ENCODE data around the gene MISP3. TPM values are rescaled to one million over a fixed set of nuclear protein-coding genes. Genes with fewer than 3 reads are reported as not detected.

MISP3 gene
- polyA plus RNA-seq, 3 donors: 2.3 to 13.2 (median 3.8) TPM

- no peak overlapping the region for H3K27ac ChIP-seq (ENCODE audit: low read depth, low read length)
- 79 to 86% (median 83%) methylated on average over 8 to 9 of the region's 9 CpGs for WGBS, 3 donors
Measured at GRCh38 chr19:14051980-14052379, 20.6 kb upstream of the MISP3 start.

- H3K27ac ChIP-seq (ENCODE audit: low read depth, low read length): no peak overlapping the region
- 85 to 94% (median 88%) methylated on average over 6 of the region's 6 CpGs for WGBS, 3 donors
Measured at GRCh38 chr19:14052470-14052869, 20.1 kb upstream of the MISP3 start.

DNA sequence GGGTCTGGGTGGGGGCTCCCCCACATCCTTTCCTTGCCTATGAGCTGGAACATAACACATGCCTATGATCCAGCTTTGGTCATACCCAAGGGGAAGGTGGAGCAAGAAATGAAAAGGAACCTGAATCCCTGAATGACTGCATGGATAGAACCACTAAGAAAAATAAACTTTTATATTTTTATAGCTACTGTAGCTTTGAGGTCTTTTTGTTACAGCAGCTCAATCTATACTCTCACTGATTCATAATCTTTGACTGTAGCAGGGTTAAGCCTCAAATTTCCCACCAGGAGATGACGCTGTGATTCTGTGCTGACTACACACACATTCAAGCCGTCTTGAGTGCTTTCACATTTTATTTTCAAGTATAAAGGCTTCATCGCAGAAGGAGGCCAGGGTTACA lies 19.6 kb upstream of the MISP3 start:
- no peak overlapping the region for H3K27ac ChIP-seq (ENCODE audit: low read depth, low read length)
- WGBS, 3 donors: 95 to 100% (median 98%) methylated on average over 3 of the region's 3 CpGs

DNA sequence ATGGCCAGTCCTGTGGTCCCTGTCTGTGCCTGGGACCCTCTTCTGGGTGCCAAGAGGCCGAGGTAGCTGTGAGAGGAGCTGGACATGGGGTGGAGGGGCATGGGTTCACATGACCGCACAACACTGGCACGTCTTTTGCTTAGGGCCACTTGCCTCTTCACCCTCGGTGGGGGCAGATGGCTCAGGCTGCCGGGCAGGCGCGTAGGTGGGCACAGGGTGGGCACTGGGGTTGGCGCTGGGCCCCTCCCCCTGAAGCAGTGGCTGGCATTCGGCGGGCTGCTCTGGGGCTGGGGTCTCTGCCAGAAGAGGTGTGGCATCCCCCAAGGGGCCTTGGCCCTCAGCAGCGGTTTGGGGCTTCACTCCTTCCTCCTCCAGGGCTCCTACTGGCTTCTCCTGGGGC lies 19.1 kb upstream of the MISP3 start:
- WGBS, 3 donors: 90 to 95% (median 94%) methylated on average over 11 of the region's 11 CpGs

GRCh38 chr19:14054099-14054498 lies 18.5 kb upstream of the MISP3 start:
- H3K27ac ChIP-seq (ENCODE audit: low read depth, low read length): no peak overlapping the region
- 80 to 85% (median 84%) methylated on average over 6 of the region's 6 CpGs for WGBS, 3 donors

More for the DNA sequence above, 19.1 kb upstream of the MISP3 start:
- H3K27ac ChIP-seq (ENCODE audit: low read depth, low read length): no peak overlapping the region

- whole genome bisulfite sequencing, 3 donors: 46 to 77% (median 60%) methylated on average over 11 of the region's 11 CpGs
- no peak overlapping the region for H3K27ac ChIP-seq (ENCODE audit: low read depth, low read length)
Measured at GRCh38 chr19:14054721-14055120, 17.9 kb upstream of the MISP3 start.

- 88 to 93% (median 92%) methylated on average over 3 of the region's 3 CpGs for WGBS, 3 donors
- H3K27ac ChIP-seq (ENCODE audit: low read depth, low read length): no peak overlapping the region
Measured at GRCh38 chr19:14055396-14055795, 17.2 kb upstream of the MISP3 start.

DNA sequence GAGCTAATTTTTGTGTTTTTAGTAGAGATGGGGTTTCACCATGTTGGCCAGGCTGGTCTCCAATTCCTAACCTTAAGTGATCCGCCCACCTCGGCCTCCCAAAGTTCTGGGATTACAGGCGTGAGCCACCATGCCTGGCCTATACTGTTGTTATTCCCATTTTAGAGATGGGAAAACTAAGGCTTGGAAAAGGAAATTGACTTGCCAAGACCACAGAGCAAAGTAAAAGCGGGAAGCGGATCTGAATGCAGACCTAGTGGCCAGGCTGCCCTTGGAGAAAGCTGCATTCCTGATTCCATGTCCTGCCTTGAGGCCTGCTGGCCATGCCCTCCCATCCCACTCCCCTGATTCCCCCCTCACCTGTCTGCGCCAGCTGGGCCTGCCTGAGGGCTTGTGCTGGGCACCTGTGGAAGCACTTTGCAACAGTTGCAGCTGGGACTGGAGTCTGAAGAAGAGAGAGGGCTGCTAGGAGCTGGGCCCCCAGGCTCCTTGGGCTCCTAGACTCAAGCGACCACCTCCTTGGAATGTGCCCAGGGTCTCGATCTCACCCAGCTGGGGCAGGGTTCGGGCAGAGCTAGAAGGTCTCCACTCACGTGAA lies 16.4 kb upstream of the MISP3 start:
- no peak overlapping the region for H3K27ac ChIP-seq (ENCODE audit: low read depth, low read length)
- WGBS, 3 donors: 94 to 95% (median 94%) methylated on average over 10 of the region's 10 CpGs

GRCh38 chr19:14056741-14057356 lies 15.7 kb upstream of the MISP3 start:
- 34 to 68% (median 39%) methylated on average over 19 of the region's 19 CpGs for WGBS, 3 donors
- no peak overlapping the region for H3K27ac ChIP-seq (ENCODE audit: low read depth, low read length)

- WGBS, 3 donors: 23 to 61% (median 25%) methylated on average over 17 of the region's 17 CpGs
- H3K27ac ChIP-seq (ENCODE audit: low read depth, low read length): no peak overlapping the region
Measured at GRCh38 chr19:14058182-14059092, 14.1 kb upstream of the MISP3 start.

GRCh38 chr19:14059093-14059480 lies 13.5 kb upstream of the MISP3 start:
- WGBS, 3 donors: 19 to 43% (median 21%) methylated on average over 13 to 15 of the region's 15 CpGs
- H3K27ac ChIP-seq (ENCODE audit: low read depth, low read length): no peak overlapping the region

- no peak overlapping the region for H3K27ac ChIP-seq (ENCODE audit: low read depth, low read length)
- 37 to 57% (median 47%) methylated on average over 8 of the region's 8 CpGs for WGBS, 3 donors
Measured at GRCh38 chr19:14059652-14060155, 12.9 kb upstream of the MISP3 start.

DNA sequence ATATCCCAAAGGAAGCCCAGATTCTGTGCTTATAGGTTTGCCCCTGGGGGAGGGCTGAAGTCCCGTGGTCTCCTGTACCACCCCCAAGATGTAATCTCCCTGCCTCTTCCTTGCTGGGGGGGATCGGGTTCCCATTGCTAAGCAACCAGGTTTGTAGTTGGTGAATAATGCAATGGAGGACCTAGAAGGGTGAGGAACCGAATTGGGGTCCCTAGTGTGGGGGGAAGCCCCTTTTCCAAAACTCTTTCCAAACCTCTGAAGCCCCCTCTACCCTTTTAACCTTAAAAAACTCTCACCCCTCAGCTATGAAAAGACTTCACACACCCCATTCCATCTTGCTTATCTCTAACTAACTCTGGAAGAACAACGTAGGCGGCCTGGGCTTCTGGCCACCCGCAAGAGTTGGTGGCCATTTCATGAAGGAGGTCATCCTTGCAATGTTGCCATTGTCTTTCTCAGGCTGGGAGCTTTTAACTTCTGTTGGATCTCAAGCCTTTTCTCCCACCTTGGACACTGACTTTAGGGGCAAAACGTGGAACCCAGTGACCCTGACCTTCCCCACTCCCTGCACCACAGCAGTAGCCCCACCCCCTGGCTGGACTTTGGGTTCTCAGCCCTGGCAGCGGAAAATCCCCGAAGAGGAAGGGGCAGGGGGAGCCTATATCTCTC lies 11.4 kb upstream of the MISP3 start:
- 33 to 54% (median 50%) methylated on average over 9 of the region's 9 CpGs for WGBS, 3 donors
- H3K27ac ChIP-seq (ENCODE audit: low read depth, low read length): no peak overlapping the region

GRCh38 chr19:14061751-14062557 lies 10.6 kb upstream of the MISP3 start, which contains the start of gene PALM3:
TSS of gene PALM3 (minus strand) at chr19:14062076. CDS start at chr19:14061980, 96 bp downstream.
- WGBS, 3 donors: 32 to 75% (median 71%) methylated on average over 19 of the region's 19 CpGs
- no peak within 1 kb of the TSS for H3K27ac ChIP-seq (ENCODE audit: low read depth, low read length)

DNA sequence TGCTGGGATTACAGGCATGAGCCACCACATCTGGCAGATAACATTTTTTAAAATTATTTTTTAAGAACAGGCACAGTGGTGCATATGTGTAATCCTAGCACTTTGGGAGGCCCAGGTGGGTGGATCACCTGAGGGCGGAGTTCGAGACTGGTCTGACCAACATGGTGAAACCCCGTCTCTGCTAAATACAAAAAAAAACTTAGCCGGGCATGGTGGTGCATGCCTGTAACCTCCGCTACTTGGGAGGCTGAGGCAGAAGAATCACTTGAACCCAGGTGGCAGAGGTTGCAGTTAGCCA lies 10.1 kb upstream of the MISP3 start:
- H3K27ac ChIP-seq (ENCODE audit: low read depth, low read length): no peak overlapping the region
- 62 to 89% (median 87%) methylated on average over 5 of the region's 5 CpGs for WGBS, 3 donors

GRCh38 chr19:14063105-14063504 lies 9.5 kb upstream of the MISP3 start:
- WGBS, 3 donors: 63 to 73% (median 69%) methylated on average over 7 of the region's 7 CpGs
- no peak overlapping the region for H3K27ac ChIP-seq (ENCODE audit: low read depth, low read length)

GRCh38 chr19:14066134-14066533 lies 6.5 kb upstream of the MISP3 start:
- WGBS, 3 donors: 67 to 71% (median 68%) methylated on average over 2 of the region's 2 CpGs
- H3K27ac ChIP-seq (ENCODE audit: low read depth, low read length): no peak overlapping the region
